ENCODE data around the gene ERGIC1.

ERGIC1 gene

GRCh38 chr5:172885597-172886340, 51.7 kb downstream of the ERGIC1 start:
- Histone ChIP-seq H3K36me3 (peaks cover 99% of the 10 kb centered on the region), H3K9ac (peak overlapping the region; percentile 12; the same call in 1 of the 2 replicates), H3K27ac (peak overlapping the region; percentile 42; the same call in 1 of the 2 replicates), H3K4me1 (peaks cover 25% of the 10 kb centered on the region), H3K4me2 (no peak overlapping the region), H3K9me3 (no peaks in the 10 kb centered on the region), H3K27me3 (no peaks in the 10 kb centered on the region; the same call in 1 of the 2 replicates), H3K4me3 (no peak overlapping the region), H4K20me1 (peaks cover 100% of the 10 kb centered on the region)
- TF ChIP-seq Cebpa-rat (IDR thresholded peaks at IDR 0.05): no peak

GRCh38 chr5:172886476-172886875, 52.4 kb downstream of the ERGIC1 start:
- peaks cover 100% of the 10 kb centered on the region for H4K20me1 ChIP-seq
- TF ChIP-seq Cebpa-rat (IDR thresholded peaks at IDR 0.05): no peak
- H3K4me3 ChIP-seq: no peak overlapping the region
- H3K36me3 ChIP-seq: peaks cover 99% of the 10 kb centered on the region
- H3K27me3 ChIP-seq: no peaks in the 10 kb centered on the region; the same call in 1 of the 2 replicates
- peaks cover 32% of the 10 kb centered on the region for H3K4me1 ChIP-seq
- H3K9me3 ChIP-seq: no peaks in the 10 kb centered on the region
- H3K9ac ChIP-seq: no peak overlapping the region
- H3K27ac ChIP-seq: no peak overlapping the region
- H3K4me2 ChIP-seq: no peak overlapping the region

- Histone ChIP-seq H3K36me3 (peaks cover 99% of the 10 kb centered on the region), H3K27me3 (no peaks in the 10 kb centered on the region), H3K9me3 (no peaks in the 10 kb centered on the region), H3K27ac (no peak overlapping the region), H4K20me1 (peaks cover 100% of the 10 kb centered on the region), H3K9ac (no peak overlapping the region), H3K4me2 (no peak overlapping the region), H3K4me1 (peaks cover 37% of the 10 kb centered on the region), H3K4me3 (no peak overlapping the region)
- TF ChIP-seq Cebpa-rat (IDR thresholded peaks at IDR 0.05): no peak
Measured at GRCh38 chr5:172886974-172887501, 53.0 kb downstream of the ERGIC1 start.

GRCh38 chr5:172887692-172888091, 53.6 kb downstream of the ERGIC1 start:
- H3K27me3 ChIP-seq: no peaks in the 10 kb centered on the region
- peaks cover 100% of the 10 kb centered on the region for H4K20me1 ChIP-seq
- H3K4me1 ChIP-seq: peaks cover 32% of the 10 kb centered on the region
- H3K4me3 ChIP-seq: no peak overlapping the region
- TF ChIP-seq Cebpa-rat (IDR thresholded peaks at IDR 0.05): no peak
- no peak overlapping the region for H3K27ac ChIP-seq
- no peak overlapping the region for H3K9ac ChIP-seq
- no peak overlapping the region for H3K4me2 ChIP-seq
- H3K36me3 ChIP-seq: peaks cover 99% of the 10 kb centered on the region
- H3K9me3 ChIP-seq: no peaks in the 10 kb centered on the region

GRCh38 chr5:172890659-172891058, 56.6 kb downstream of the ERGIC1 start:
- H4K20me1 ChIP-seq: peaks cover 96% of the 10 kb centered on the region
- H3K4me2 ChIP-seq: no peak overlapping the region
- H3K27ac ChIP-seq: 0 out of 2 replicates have a peak overlapping the region, but pooled peaks have one; percentile 45
- TF ChIP-seq Cebpa-rat (IDR thresholded peaks at IDR 0.05): no peak
- peaks cover 21% of the 10 kb centered on the region for H3K4me1 ChIP-seq
- no peaks in the 10 kb centered on the region for H3K27me3 ChIP-seq
- peak overlapping the region; percentile 17; the same call in 1 of the 2 replicates for H3K9ac ChIP-seq
- no peak overlapping the region for H3K4me3 ChIP-seq
- peaks cover 95% of the 10 kb centered on the region for H3K36me3 ChIP-seq
- no peaks in the 10 kb centered on the region for H3K9me3 ChIP-seq

- Histone ChIP-seq H3K9me3 (no peaks in the 10 kb centered on the region), H3K4me2 (no peak overlapping the region), H3K36me3 (peaks cover 95% of the 10 kb centered on the region), H4K20me1 (peaks cover 96% of the 10 kb centered on the region), H3K9ac (no peak overlapping the region), H3K27me3 (no peaks in the 10 kb centered on the region), H3K4me1 (peaks cover 24% of the 10 kb centered on the region; the same call in 1 of the 2 replicates), H3K4me3 (no peak overlapping the region), H3K27ac (0 out of 2 replicates have a peak overlapping the region, but pooled peaks have one; percentile 12)
- no peak for TF ChIP-seq Cebpa-rat (IDR thresholded peaks at IDR 0.05)
Measured at GRCh38 chr5:172891716-172892421, 57.8 kb downstream of the ERGIC1 start.

GRCh38 chr5:172892713-172893112, 58.7 kb downstream of the ERGIC1 start:
- Histone ChIP-seq H3K36me3 (peaks cover 95% of the 10 kb centered on the region), H3K27me3 (no peaks in the 10 kb centered on the region), H3K27ac (no peak overlapping the region), H3K4me2 (no peak overlapping the region), H3K4me1 (peaks cover 27% of the 10 kb centered on the region; the same call in 1 of the 2 replicates), H3K4me3 (no peak overlapping the region), H4K20me1 (peaks cover 96% of the 10 kb centered on the region), H3K9ac (no peak overlapping the region), H3K9me3 (no peaks in the 10 kb centered on the region)
- no peak for TF ChIP-seq Cebpa-rat (IDR thresholded peaks at IDR 0.05)

- H3K36me3 ChIP-seq: peaks cover 95% of the 10 kb centered on the region
- TF ChIP-seq Cebpa-rat (IDR thresholded peaks at IDR 0.05): no peak
- no peak overlapping the region for H3K4me2 ChIP-seq
- H4K20me1 ChIP-seq: peaks cover 96% of the 10 kb centered on the region
- H3K27ac ChIP-seq: no peak overlapping the region
- H3K9ac ChIP-seq: no peak overlapping the region
- peaks cover 27% of the 10 kb centered on the region; the same call in 1 of the 2 replicates for H3K4me1 ChIP-seq
- H3K4me3 ChIP-seq: no peak overlapping the region
- no peaks in the 10 kb centered on the region for H3K27me3 ChIP-seq
- H3K9me3 ChIP-seq: no peaks in the 10 kb centered on the region
Measured at GRCh38 chr5:172894767-172895388, 60.8 kb downstream of the ERGIC1 start.

- Histone ChIP-seq H3K4me1 (peaks cover 27% of the 10 kb centered on the region), H4K20me1 (peaks cover 96% of the 10 kb centered on the region), H3K9me3 (no peaks in the 10 kb centered on the region), H3K4me3 (no peak overlapping the region), H3K27ac (0 out of 2 replicates have a peak overlapping the region, but pooled peaks have one; percentile 29), H3K27me3 (no peaks in the 10 kb centered on the region), H3K36me3 (peaks cover 95% of the 10 kb centered on the region), H3K4me2 (no peak overlapping the region), H3K9ac (no peak overlapping the region)
- TF ChIP-seq Cebpa-rat (IDR thresholded peaks at IDR 0.05): no peak
Measured at GRCh38 chr5:172895549-172895948, 61.5 kb downstream of the ERGIC1 start.
